ENCODE data around the gene FBXO44.
A peak's percentile ranks its signal among the peaks of the same experiment; 100 is the strongest.
"Not testable (repeated sequence)": the region's sequence is repeated elsewhere in the genome, so short reads cannot be mapped to it uniquely, and the experiment has no call there.

- peak; percentile 90 for TF ChIP-seq CTCF (conservative IDR thresholded peaks at IDR 0.05; ENCODE audit: low read depth, low read length)
- not testable (repeated sequence) for TF ChIP-seq EZH2 (IDR thresholded peaks at IDR 0.05; ENCODE audit: borderline replicate concordance, low read depth, low read length, poor library complexity, severe bottlenecking)
These were observed 12.2 kb upstream of the FBXO44 start for GRCh38 chr1:11642418-11643017.
